Kidney tubule cell (primary cell): ENCODE measurements around the gene OPHN1.
"Not testable (repeated sequence)": the region's sequence is repeated elsewhere in the genome, so short reads cannot be mapped to it uniquely, and the experiment has no call there.

Experiments
- DNase-seq: peaks from one replicate; pipeline ENCODE4 v3.0.0-alpha.2; 2018; ENCODE audit warnings: low spot score

OPHN1 gene

DNA sequence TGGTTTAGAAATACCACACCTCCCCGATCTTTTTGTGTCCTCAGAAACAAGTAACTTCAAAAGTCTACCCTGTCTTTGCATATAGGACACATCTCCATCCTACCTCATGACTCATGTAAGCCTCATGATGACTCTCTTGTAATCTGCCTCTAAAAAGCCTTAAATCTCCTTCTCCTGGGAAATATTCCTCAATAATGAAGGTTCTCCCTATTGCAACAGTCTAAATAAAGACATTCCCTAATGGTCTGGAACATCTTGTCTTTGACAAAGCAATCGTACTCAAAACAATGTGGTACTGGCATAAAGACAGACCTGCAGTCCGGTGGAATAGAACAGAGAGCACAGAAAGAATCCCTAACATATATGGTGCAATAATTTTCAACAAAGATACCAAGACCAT, 257.7 kb downstream of the OPHN1 start:
- DNase-seq, result no peak

DNA sequence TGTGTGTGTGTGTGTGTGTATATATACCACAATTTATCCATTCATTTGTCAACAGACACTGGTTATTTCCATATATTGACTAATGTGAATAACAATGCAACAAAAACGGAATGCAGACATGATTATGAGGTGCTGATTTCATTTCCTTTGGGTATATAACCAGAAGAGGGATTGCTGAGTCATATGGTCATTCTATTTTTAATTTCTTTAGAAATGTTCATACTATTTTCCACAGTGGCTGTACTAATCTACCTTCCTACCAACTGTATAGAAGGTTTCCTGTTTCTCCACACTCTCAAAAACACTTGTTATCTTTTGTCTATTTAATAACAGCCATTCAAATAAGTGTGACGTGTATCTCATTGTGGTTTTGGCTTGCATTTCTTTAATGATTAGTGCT, 269.9 kb downstream of the OPHN1 start:
- no peak for DNase-seq

DNA sequence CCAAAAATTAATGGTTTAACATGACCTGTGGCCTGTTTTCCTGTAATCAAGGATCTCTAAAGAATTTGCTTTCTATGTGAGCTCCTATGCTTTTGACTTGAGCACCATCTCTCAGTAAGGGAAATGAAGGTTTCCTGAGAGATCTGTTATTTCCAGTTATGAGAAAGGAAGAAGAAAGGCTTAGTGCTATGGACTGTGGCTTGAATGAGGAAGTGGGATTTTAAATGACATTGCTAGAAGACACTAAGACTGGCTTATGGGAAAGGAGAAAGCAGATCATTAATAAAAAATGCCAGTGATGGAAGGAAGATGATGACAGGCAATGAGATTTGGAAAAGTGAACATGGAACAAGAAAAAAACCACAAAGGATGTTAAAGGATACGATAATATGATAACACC, 285.4 kb downstream of the OPHN1 start:
- peak; percentile 1 for DNase-seq

DNA sequence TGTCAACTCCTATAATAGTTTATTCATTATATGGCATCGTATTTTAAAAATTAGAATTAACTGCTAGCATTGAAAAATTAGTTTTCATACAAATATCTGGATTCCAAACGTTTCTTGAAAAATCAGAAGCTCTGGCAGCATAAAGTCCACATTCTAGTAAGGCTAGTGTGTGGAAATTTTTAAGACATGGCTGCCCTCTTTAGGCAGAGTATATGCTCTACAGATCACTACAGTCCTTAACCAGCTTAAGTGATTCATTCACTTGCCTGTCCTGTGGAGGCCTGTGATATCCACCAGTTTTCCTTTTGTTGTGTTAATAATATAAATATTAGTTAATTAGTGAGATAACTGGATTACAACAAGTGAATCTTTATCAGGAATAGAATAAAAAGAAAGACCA, 287.2 kb downstream of the OPHN1 start:
- peak; percentile 54 for DNase-seq

DNA sequence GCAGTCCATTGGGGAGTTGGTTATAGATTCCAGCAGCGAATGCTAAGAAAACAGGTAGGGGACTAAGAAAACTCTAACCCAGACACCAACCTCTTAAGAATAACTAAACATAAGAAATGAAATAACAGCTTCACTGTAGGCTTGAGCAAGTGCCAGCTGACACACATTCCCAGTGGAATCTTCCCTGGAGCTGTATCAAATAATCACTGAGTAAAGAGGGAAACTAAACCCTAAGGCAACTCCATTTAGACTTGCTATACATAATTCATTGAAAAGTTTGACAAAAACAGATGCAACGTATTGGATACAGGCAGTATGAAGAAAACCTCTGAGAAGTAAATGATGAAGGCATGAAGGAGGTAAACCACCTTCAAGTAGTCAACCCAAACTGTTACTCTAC, 293.5 kb downstream of the OPHN1 start:
- no peak for DNase-seq

GRCh38 chrX:68133181-68133580, 300.1 kb downstream of the OPHN1 start:
- DNase-seq, result no peak

GRCh38 chrX:68132749-68133148, 300.5 kb downstream of the OPHN1 start:
- DNase-seq, result no peak

DNA sequence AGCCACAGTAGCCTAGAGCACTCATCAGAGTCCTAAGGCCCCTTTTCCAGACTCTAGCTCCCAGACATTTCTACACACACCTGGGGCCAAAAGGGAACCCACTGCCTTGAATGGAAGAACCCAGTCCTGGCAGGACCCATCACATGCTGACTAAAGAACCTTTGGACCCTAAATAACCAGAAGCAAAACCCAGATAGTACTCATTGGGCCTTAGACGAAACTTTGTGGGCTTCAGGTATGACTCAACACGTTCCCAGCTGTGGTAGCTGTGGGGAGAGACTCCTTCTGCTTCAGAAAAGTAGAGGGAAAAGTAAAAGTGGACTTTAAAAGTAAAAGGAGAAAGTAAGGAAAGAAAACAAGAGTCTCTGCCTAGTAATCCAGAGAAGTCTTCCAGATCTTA, 311.5 kb downstream of the OPHN1 start:
- DNase-seq, result no peak

GRCh38 chrX:68121371-68121770, 311.9 kb downstream of the OPHN1 start:
- DNase-seq, result no peak

DNA sequence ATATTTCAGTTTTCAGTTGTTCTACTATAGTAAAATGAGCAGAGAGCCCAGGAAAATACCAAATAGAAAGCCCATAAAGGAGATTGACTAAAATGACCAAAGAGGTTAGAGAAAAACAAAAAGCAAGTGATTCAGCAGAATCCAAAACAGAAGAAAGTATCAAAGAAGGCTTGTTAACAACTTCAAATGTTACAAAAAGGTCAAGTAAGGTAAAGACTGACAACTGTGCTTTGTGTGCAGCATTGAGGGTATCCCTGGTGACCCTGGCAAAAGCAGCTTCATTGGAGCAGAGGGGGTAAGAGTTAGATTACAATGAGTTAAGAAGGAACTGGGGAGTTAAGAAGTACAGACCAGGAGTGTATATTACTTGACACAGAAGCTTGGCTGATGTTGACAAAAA, 317.9 kb downstream of the OPHN1 start:
- no peak for DNase-seq

GRCh38 chrX:68114573-68115129, 318.6 kb downstream of the OPHN1 start:
- DNase-seq, result peak; percentile 43

- no peak for DNase-seq
These were observed 319.3 kb downstream of the OPHN1 start for GRCh38 chrX:68113837-68114572.

DNA sequence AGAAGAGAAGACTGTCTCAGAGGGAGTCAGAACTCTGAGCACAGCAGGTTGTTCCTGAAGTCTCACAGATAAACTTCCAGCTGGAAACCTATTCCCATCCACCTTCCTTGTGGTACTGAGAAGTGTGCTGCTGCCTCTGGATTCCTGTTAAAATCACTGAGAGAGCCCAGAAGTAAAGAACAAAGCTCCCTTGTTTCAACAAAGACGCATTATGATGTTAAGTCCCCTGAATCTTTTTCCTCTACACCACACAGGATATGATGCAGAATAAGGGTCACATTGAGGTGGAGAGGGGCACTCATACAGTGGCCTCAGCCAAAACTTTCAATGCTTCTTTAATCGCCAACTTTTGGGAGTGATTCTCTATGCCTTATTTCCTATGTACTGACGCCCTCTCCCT, 321.0 kb downstream of the OPHN1 start:
- DNase-seq, result peak; percentile 16

- no peak for DNase-seq
These were observed 324.1 kb downstream of the OPHN1 start for GRCh38 chrX:68109162-68109561.

GRCh38 chrX:68098431-68098830, 334.9 kb downstream of the OPHN1 start:
- no peak for DNase-seq

- DNase-seq, result no peak
These were observed 343.0 kb downstream of the OPHN1 start for GRCh38 chrX:68090266-68090665.

DNA sequence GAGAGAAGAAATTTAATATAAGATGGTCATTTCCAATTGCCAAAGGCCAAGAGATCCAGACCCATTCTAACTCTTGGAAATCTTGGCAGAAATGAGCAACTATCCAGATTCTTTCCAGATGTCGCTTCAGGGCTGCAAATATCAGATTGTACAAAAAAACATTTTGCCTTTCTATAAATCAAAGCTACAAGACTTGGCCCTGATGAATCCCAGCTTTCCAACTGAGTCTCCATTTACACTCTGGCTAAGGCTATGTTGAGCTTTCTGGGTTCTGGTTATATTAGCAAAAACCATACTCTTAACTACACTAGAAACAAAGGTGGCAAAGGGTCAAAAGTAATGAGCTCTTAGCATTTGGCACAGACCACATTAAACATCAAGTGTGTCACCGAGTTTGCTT, 345.8 kb downstream of the OPHN1 start:
- DNase-seq, result no peak

- DNase-seq, result no peak
These were observed 346.6 kb downstream of the OPHN1 start for GRCh38 chrX:68086709-68087108.

DNA sequence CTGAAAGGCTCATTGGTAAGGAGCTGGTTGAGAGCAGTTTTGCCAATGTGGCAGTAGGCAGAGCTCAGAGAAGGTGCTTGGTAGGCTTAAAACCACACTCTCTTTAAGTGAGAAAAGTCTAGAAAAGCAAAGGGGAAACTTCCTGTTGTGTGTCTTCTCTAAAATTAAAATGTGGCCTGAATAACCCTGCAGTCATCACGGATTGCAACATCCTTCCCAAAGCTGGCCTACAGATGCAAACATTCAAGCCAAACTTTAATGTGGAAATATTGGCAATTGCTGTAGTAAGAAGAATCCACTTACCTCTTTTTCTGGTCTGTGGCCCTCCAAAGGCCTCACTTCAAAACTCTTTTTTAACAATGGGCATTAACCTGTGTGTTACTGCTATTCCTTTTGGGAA, 348.5 kb downstream of the OPHN1 start:
- DNase-seq, result no peak

DNA sequence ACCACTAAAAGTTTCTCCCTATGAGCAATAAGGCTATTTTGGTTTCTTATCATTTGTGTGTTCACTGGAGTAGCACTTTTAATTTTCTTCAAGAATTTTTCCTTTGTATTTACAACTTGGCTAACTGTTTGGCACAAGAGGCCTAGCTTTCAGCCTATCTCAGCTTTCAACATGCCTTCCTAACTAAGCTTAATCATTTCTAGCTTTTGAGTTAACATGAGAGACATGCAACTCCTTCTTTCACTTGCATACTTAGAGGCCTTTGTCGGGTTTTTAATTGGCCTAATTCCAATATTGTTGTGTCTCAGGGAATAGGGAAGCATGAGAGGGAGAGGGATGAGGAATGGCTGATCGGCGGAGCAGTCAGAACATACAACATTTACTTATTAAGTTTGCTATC, 349.8 kb downstream of the OPHN1 start:
- peak; percentile 69 for DNase-seq

GRCh38 chrX:68079961-68080360, 353.3 kb downstream of the OPHN1 start:
- no peak for DNase-seq

GRCh38 chrX:68078801-68079200, 354.5 kb downstream of the OPHN1 start:
- DNase-seq, result not testable (repeated sequence)

- no peak for DNase-seq
These were observed 355.9 kb downstream of the OPHN1 start for GRCh38 chrX:68077378-68077777.

- DNase-seq, result no peak
These were observed 361.3 kb downstream of the OPHN1 start for GRCh38 chrX:68072041-68072440.
